HEK293 (cell line): ENCODE measurements around the gene AGFG1.

Source experiments
- CTCF ChIA-PET: fragments of 350-600 bp; formaldehyde crosslinking; extraction: SDS; loops from one replicate; lab custom pipeline; 2021; ENCODE audit warnings: antibody characterized with exemption; lab: Yijun Ruan, JAX
- POLR2A ChIA-PET: fragments of 300-600 bp; formaldehyde crosslinking; extraction: SDS; loops from one replicate; lab custom pipeline; 2020; ENCODE audit warnings: antibody characterized with exemption, inconsistent platforms; lab: Yijun Ruan, JAX
- H3K27ac ChIP-seq: fragments of 200-500 bp; sonication (Bioruptor generic); 2 replicates; pipeline ENCODE4 v1.5.1; 2014; ENCODE audit warnings: low read depth, low read length, control low read depth, inconsistent platforms; ENCODE audit errors: extremely low read depth
- H3K36me3 ChIP-seq, 2 experiments: fragments of 200-500 bp in 1 of 2; sonication (Bioruptor generic) in 1 of 2; 1 replicate in 1 of 2; 2 replicates in 1 of 2; pipeline ENCODE4 v1.5.1; 2014 to 2017; ENCODE audit warnings: inconsistent platforms in 2 of 2, low read length in 2 of 2; ENCODE audit not compliant: control insufficient read depth in 2 of 2, insufficient read depth in 1 of 2
- H3K4me1 ChIP-seq: fragments of 200-500 bp; sonication (Bioruptor generic); 2 replicates; pipeline ENCODE4 v1.5.1; 2014; ENCODE audit warnings: mild to moderate bottlenecking, low read length, inconsistent platforms; ENCODE audit not compliant: control insufficient read depth, insufficient read depth
- H3K4me3 ChIP-seq: 2 replicates; pipeline ENCODE4 v1.5.1; 2011; ENCODE audit warnings: low read depth, mild to moderate bottlenecking, control low read depth, low read length, moderate library complexity
- H3K9me3 ChIP-seq: fragments of 200-500 bp; sonication (Bioruptor generic); 2 replicates; pipeline ENCODE4 v1.5.1; 2014; ENCODE audit warnings: low read depth, low read length, inconsistent platforms; ENCODE audit not compliant: control insufficient read depth, insufficient read depth
- HOXC10 ChIP-seq: sonication (generic); formaldehyde crosslinking; IDR thresholded peaks from 2 replicates; pipeline ENCODE4 v1.8.1; 2023; ENCODE audit warnings: mild to moderate bottlenecking, missing genetic modification reagents
- PRDM1 ChIP-seq: fragments of 450-650 bp; formaldehyde crosslinking; IDR thresholded peaks from 2 replicates; pipeline ENCODE4; 2016; ENCODE audit warnings: missing biosample characterization, missing genetic modification characterization
- PRDM6 ChIP-seq: fragments of 450-650 bp; formaldehyde crosslinking; IDR thresholded peaks from 2 replicates; pipeline ENCODE4 v1.5.1; 2017; ENCODE audit warnings: missing biosample characterization, missing genetic modification characterization
- ZBTB1 ChIP-seq: fragments of 450-650 bp; formaldehyde crosslinking; IDR thresholded peaks from 2 replicates; pipeline ENCODE4 v1.5.1; 2016; ENCODE audit warnings: missing biosample characterization, missing genetic modification characterization
- ZBTB26 ChIP-seq: fragments of 450-650 bp; formaldehyde crosslinking; optimal IDR thresholded peaks from 2 replicates; pipeline ENCODE3; 2016; ENCODE audit warnings: missing biosample characterization, mild to moderate bottlenecking, missing genetic modification characterization
- ZBTB7A ChIP-seq: fragments of 450-650 bp; formaldehyde crosslinking; IDR thresholded peaks from 2 replicates; pipeline ENCODE4 v1.5.1; 2016; ENCODE audit warnings: low read depth, missing biosample characterization, missing genetic modification characterization
- ZNF174 ChIP-seq: fragments of 450-650 bp; formaldehyde crosslinking; IDR thresholded peaks from 2 replicates; pipeline ENCODE4 v1.5.0; 2017; ENCODE audit warnings: missing biosample characterization, mild to moderate bottlenecking, missing genetic modification characterization
- ZNF223 ChIP-seq: fragments of 450-650 bp; formaldehyde crosslinking; IDR thresholded peaks from 2 replicates; pipeline ENCODE4 v1.5.1; 2016; ENCODE audit warnings: missing biosample characterization, missing genetic modification characterization
- ZNF324 ChIP-seq: fragments of 450-650 bp; formaldehyde crosslinking; IDR thresholded peaks from 2 replicates; pipeline ENCODE4 v1.5.1; 2016; ENCODE audit warnings: missing biosample characterization, missing genetic modification characterization
- ZNF48 ChIP-seq: fragments of 450-650 bp; formaldehyde crosslinking; IDR thresholded peaks from 2 replicates; pipeline ENCODE4 v1.5.1; 2016; ENCODE audit warnings: missing biosample characterization, missing genetic modification characterization
- ZNF514 ChIP-seq: fragments of 450-650 bp; formaldehyde crosslinking; IDR thresholded peaks from 2 replicates; pipeline ENCODE4 v1.5.1; 2016; ENCODE audit warnings: missing biosample characterization, missing genetic modification characterization
- ZNF561 ChIP-seq: fragments of 450-650 bp; IDR thresholded peaks from 2 replicates; pipeline ENCODE4 v1.5.1; 2018; ENCODE audit warnings: missing biosample characterization, missing genetic modification characterization, borderline replicate concordance
- ZNF626 ChIP-seq: fragments of 450-650 bp; sonication (Bioruptor Pico); formaldehyde crosslinking; IDR thresholded peaks from 2 replicates; pipeline ENCODE4 v1.5.1; 2018; ENCODE audit warnings: missing biosample characterization, missing genetic modification characterization, inconsistent platforms
- ZNF639 ChIP-seq: fragments of 450-650 bp; formaldehyde crosslinking; IDR thresholded peaks from 2 replicates; pipeline ENCODE4 v1.5.1; 2016; ENCODE audit warnings: missing biosample characterization, missing genetic modification characterization
- ZNF658 ChIP-seq: fragments of 450-650 bp; formaldehyde crosslinking; IDR thresholded peaks from 2 replicates; pipeline ENCODE4; 2016; ENCODE audit warnings: missing biosample characterization, missing genetic modification characterization
- ZNF664 ChIP-seq: fragments of 450-650 bp; formaldehyde crosslinking; IDR thresholded peaks from 2 replicates; pipeline ENCODE4 v1.5.1; 2016; ENCODE audit warnings: missing biosample characterization, missing genetic modification characterization
- ZNF670 ChIP-seq: fragments of 450-650 bp; formaldehyde crosslinking; IDR thresholded peaks from 2 replicates; pipeline ENCODE4 v1.5.1; 2016; ENCODE audit warnings: missing biosample characterization, missing genetic modification characterization, low read depth
- ZNF677 ChIP-seq: fragments of 450-650 bp; IDR thresholded peaks from 2 replicates; pipeline ENCODE4 v1.5.0; 2018; ENCODE audit warnings: missing biosample characterization, mild to moderate bottlenecking, missing genetic modification characterization, moderate library complexity
- ZNF704 ChIP-seq: fragments of 450-650 bp; formaldehyde crosslinking; IDR thresholded peaks from 2 replicates; pipeline ENCODE4 v1.5.1; 2016; ENCODE audit warnings: missing biosample characterization, missing genetic modification characterization
- ZNF776 ChIP-seq: fragments of 450-650 bp; formaldehyde crosslinking; IDR thresholded peaks from 2 replicates; pipeline ENCODE4 v1.5.0; 2017; ENCODE audit warnings: missing biosample characterization, missing genetic modification characterization, borderline replicate concordance
- ZNF777 ChIP-seq: fragments of 450-650 bp; formaldehyde crosslinking; IDR thresholded peaks from 2 replicates; pipeline ENCODE4 v1.5.1; 2017; ENCODE audit warnings: missing biosample characterization, missing genetic modification characterization, borderline replicate concordance
- ZNF792 ChIP-seq: fragments of 450-650 bp; formaldehyde crosslinking; IDR thresholded peaks from 2 replicates; pipeline ENCODE4 v1.5.1; 2016; ENCODE audit warnings: missing biosample characterization, missing genetic modification characterization
- ZNF837 ChIP-seq: fragments of 450-650 bp; formaldehyde crosslinking; IDR thresholded peaks from 2 replicates; pipeline ENCODE4 v1.5.1; 2016; ENCODE audit warnings: missing biosample characterization, missing genetic modification characterization
- ZSCAN23 ChIP-seq: fragments of 450-650 bp; formaldehyde crosslinking; IDR thresholded peaks from 2 replicates; pipeline ENCODE4 v1.5.1; 2016; ENCODE audit warnings: missing biosample characterization, missing genetic modification characterization
- ZSCAN5A ChIP-seq: fragments of 450-650 bp; formaldehyde crosslinking; IDR thresholded peaks from 2 replicates; pipeline ENCODE4 v1.5.1; 2016; ENCODE audit warnings: missing biosample characterization, missing genetic modification characterization
- TF ChIP-seq, protein P1 (sequence below): fragments of 450-650 bp; formaldehyde crosslinking; IDR thresholded peaks from 2 replicates; pipeline ENCODE4 v1.5.1; 2016; ENCODE audit warnings: missing biosample characterization, missing genetic modification characterization

Gene AGFG1

DNA sequence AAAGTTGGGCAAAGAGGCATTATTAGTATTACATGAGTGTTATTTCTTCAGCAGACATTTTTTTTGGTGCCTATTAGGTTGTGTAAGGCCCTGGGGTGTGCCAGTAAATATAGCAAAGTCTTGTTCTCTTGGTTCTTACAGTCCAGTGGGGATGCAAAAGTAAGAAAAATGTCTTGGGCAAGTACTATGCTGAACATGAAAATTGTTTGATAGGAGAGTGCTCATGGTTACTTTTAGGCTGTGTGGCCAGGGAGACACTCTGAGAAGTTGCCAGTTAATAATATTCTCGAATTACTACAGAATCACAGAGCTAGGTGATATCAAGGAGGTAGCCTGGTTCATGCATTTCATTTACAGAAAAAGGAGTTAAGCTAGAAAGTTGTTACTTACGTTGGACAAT lies 1.9 kb downstream of the AGFG1 start (continued):
- TF ChIP-seq ZNF670 (tag by site-specific recombination) (no peak), ZSCAN23 (no peak), ZNF626 (tag by site-specific recombination) (no peak), ZNF792 (tag by site-specific recombination) (no peak), ZNF677 (tag by site-specific recombination) (no peak), ZBTB7A (no peak), ZBTB1 (tag by site-specific recombination) (no peak), HOXC10 (CRISPR knock-in tag) (no peak)

DNA sequence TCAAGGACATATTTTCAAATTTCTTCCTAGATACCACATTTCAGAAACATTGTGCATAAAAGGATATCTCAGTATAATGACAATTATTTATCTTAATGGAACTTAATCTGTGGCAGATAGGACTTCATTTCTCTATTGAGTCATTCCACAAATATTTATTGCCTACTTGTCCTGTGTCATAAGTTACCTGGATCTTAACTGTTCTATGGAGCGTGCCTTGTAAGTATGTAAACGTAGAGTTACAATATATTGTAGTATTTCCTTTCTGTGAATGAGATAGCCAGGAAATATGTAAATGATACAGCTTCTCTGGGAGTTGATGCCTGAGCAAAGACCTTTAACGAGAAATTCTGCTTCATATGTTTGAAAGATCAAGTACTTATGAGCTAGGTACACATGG lies 2.5 kb downstream of the AGFG1 start:
- CTCF ChIA-PET, result interaction anchor here (1.7 to 2.0 kb wide), 2 partner anchors 8 to 292 kb away, joined by 4 to 6 read pairs; no protein-coding TSS in a partner anchor
- H3K4me3 ChIP-seq, result no peak overlapping the region

DNA sequence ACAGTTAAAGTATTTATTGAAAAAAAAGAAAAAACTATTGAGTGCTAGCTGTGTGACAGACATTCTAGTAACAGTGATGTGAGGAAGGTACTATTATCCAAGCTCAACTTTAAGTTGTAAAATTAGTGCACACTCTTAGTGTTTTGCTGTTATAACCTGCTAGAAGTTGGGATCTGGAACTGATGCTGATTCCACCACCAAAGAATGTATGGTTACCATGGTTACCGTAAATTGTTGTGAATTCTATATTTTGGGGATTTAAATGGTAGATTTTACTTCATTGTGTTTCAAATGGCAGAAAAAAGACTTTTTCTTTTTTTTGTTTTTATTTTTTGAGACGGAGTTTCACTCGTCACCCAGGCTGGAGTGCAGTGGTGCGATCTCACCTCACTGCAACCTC lies 5.3 kb downstream of the AGFG1 start:
- Histone ChIP-seq H3K9me3 (no peaks in the 10 kb centered on the region), H3K4me3 (no peak overlapping the region), H3K4me1 (peaks cover 17% of the 10 kb centered on the region), H3K27ac (no peak overlapping the region), H3K36me3 (no peaks in the 10 kb centered on the region)
- POLR2A ChIA-PET, result no interaction called here
- CTCF ChIA-PET, result interaction anchor here (0.7 to 2.6 kb wide), 3 partner anchors 11 to 347 kb away, joined by 3 to 7 read pairs (median 3); no protein-coding TSS in a partner anchor
- TF ChIP-seq ZSCAN5A (no peak), PRDM1 (tag by site-specific recombination) (no peak), ZNF776 (tag by site-specific recombination) (no peak), ZNF837 (tag by site-specific recombination) (no peak), ZNF658 (tag by site-specific recombination) (no peak), ZNF324 (tag by site-specific recombination) (no peak), ZNF48 (tag by site-specific recombination) (no peak), ZNF514 (tag by site-specific recombination) (no peak), ZNF664 (tag by site-specific recombination) (no peak), ZNF174 (tag by site-specific recombination) (no peak), ZNF561 (tag by site-specific recombination) (no peak), ZNF639 (tag by site-specific recombination) (no peak), ZBTB26 (tag by site-specific recombination) (no peak), ZNF704 (tag by site-specific recombination) (no peak), ZNF223 (tag by site-specific recombination) (no peak)
- TF ChIP-seq, protein P1, sequence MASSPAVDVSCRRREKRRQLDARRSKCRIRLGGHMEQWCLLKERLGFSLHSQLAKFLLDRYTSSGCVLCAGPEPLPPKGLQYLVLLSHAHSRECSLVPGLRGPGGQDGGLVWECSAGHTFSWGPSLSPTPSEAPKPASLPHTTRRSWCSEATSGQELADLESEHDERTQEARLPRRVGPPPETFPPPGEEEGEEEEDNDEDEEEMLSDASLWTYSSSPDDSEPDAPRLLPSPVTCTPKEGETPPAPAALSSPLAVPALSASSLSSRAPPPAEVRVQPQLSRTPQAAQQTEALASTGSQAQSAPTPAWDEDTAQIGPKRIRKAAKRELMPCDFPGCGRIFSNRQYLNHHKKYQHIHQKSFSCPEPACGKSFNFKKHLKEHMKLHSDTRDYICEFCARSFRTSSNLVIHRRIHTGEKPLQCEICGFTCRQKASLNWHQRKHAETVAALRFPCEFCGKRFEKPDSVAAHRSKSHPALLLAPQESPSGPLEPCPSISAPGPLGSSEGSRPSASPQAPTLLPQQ (tag by site-specific recombination), result no peak

More for the DNA sequence above, 2.5 kb downstream of the AGFG1 start:
- Histone ChIP-seq H3K27ac (no peak overlapping the region), H3K9me3 (no peaks in the 10 kb centered on the region), H3K4me1 (peaks cover 10% of the 10 kb centered on the region), H3K36me3 (no peaks in the 10 kb centered on the region)
- POLR2A ChIA-PET, result no interaction called here
- TF ChIP-seq PRDM6, result 0 out of 2 replicates have a peak, but pooled peaks have one; percentile 16
- TF ChIP-seq ZNF777, result no peak
